GM23338 (cell line): ENCODE measurements around the gene CCDC40.
A peak's percentile ranks its signal among the peaks of the same experiment; 100 is the strongest.

Source experiments
- CREB1 ChIP-seq: fragments of 250-450 bp; sonication (Bioruptor Pico); IDR thresholded peaks from 2 replicates; pipeline ENCODE4 v1.5.0; 2020; ENCODE audit warnings: low read depth, mild to moderate bottlenecking, moderate library complexity
- EZH2 ChIP-seq: fragments of 200-600 bp; sonication (generic); IDR thresholded peaks from one replicate; pipeline ENCODE4 v1.8.0; 2017; ENCODE audit warnings: antibody characterized with exemption, mild to moderate bottlenecking, low read depth; ENCODE audit not compliant: unreplicated experiment
- EZH2phosphoT487 ChIP-seq: fragments of 200-600 bp; sonication (generic); IDR thresholded peaks from one replicate; pipeline ENCODE4 v1.8.1; 2018; ENCODE audit warnings: antibody characterized with exemption; ENCODE audit not compliant: unreplicated experiment
- JUNB ChIP-seq: IDR thresholded peaks from one replicate; pipeline ENCODE4 v1.6.1; 2016; ENCODE audit warnings: antibody characterized with exemption; ENCODE audit not compliant: unreplicated experiment
- NANOG ChIP-seq: IDR thresholded peaks from 2 replicates; pipeline ENCODE4 v1.6.1; 2016; ENCODE audit warnings: antibody characterized with exemption, borderline replicate concordance
- POLR2AphosphoS5 ChIP-seq: IDR thresholded peaks from 2 replicates; pipeline ENCODE4 v1.6.1; 2016; ENCODE audit warnings: antibody characterized with exemption, low read depth
- STAT1 ChIP-seq: IDR thresholded peaks from one replicate; pipeline ENCODE4 v1.6.1; 2016; ENCODE audit warnings: antibody characterized with exemption; ENCODE audit not compliant: unreplicated experiment
- ZNF331 ChIP-seq: fragments of 250-450 bp; sonication (Bioruptor Pico); IDR thresholded peaks from 2 replicates; pipeline ENCODE4 v1.5.0; 2020; ENCODE audit warnings: low read depth, mild to moderate bottlenecking, moderate library complexity
- TF ChIP-seq, protein P1 (sequence below), 2 experiments: fragments of 200-600 bp in 1 of 2; sonication (generic) in 1 of 2; conservative IDR thresholded peaks; 2 replicates each; pipeline versions ENCODE4 v1.5.1 to v1.6.1; 2016 to 2017; ENCODE audit warnings: antibody characterized with exemption in 2 of 2, low read depth in 2 of 2, mild to moderate bottlenecking in 2 of 2, moderate library complexity in 1 of 2
- TF ChIP-seq, protein P2 (sequence below): IDR thresholded peaks from 2 replicates; pipeline ENCODE4 v1.6.1; 2016; ENCODE audit warnings: antibody characterized with exemption
- TF ChIP-seq, protein P3 (sequence below): IDR thresholded peaks from one replicate; pipeline ENCODE4 v1.6.1; 2018; ENCODE audit warnings: antibody characterized with exemption; ENCODE audit not compliant: unreplicated experiment
- TF ChIP-seq, protein P4 (sequence below): fragments of 250-450 bp; sonication (Bioruptor Pico); IDR thresholded peaks from 2 replicates; pipeline ENCODE4 v1.5.0; 2020; ENCODE audit warnings: mild to moderate bottlenecking, moderate library complexity

DNA sequence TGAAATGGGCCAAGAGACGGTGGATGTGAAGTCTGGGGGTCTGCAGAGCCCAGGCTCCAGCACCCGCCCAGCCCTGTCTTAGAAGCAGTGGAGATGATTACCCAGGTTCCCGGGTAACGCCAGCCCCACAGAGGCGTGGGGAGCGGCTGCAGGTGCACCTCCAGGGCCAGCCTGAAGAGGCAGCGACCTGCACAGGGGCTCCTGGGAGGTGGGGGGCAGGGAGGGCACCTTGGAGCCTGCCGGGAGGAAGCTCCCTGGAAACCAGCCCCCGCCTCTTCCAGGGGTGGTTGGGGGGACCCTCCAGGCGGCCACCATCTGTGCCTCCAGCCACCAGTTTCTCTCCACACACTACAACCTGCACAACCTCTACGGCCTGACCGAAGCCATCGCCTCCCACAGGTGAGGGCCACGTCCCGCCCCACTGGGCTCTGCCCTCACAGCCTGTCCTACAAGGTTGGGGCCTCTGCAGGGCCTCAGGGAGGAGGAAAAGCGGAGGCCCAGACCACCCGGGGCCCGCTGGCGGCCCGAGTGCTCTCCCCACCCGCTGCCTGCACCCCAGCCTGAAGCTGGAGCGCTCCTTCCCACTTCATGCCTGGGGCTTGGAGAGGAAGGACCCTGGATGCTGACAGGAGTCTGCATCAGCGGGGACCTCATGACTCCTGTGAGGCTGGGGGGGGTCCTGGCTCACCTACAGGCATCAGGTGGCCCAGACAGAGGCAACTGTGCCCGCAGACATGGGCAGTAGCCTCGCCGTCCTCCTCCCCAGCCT, 75.4 kb downstream of the CCDC40 start:
- no peak for TF ChIP-seq POLR2AphosphoS5
- TF ChIP-seq, protein P1, sequence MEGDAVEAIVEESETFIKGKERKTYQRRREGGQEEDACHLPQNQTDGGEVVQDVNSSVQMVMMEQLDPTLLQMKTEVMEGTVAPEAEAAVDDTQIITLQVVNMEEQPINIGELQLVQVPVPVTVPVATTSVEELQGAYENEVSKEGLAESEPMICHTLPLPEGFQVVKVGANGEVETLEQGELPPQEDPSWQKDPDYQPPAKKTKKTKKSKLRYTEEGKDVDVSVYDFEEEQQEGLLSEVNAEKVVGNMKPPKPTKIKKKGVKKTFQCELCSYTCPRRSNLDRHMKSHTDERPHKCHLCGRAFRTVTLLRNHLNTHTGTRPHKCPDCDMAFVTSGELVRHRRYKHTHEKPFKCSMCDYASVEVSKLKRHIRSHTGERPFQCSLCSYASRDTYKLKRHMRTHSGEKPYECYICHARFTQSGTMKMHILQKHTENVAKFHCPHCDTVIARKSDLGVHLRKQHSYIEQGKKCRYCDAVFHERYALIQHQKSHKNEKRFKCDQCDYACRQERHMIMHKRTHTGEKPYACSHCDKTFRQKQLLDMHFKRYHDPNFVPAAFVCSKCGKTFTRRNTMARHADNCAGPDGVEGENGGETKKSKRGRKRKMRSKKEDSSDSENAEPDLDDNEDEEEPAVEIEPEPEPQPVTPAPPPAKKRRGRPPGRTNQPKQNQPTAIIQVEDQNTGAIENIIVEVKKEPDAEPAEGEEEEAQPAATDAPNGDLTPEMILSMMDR (conservative IDR thresholded peaks at IDR 0.05; ENCODE audit: low read depth in 2 of 2), result peak in 1 of 2 experiments; percentile 20; a peak in 2 of 4 replicates
- TF ChIP-seq EZH2, result no peak
- no peak for TF ChIP-seq JUNB
- no peak for TF ChIP-seq EZH2phosphoT487
- no peak for TF ChIP-seq STAT1
- TF ChIP-seq CREB1 (CRISPR knock-in tag), result no peak
- TF ChIP-seq, protein P2, sequence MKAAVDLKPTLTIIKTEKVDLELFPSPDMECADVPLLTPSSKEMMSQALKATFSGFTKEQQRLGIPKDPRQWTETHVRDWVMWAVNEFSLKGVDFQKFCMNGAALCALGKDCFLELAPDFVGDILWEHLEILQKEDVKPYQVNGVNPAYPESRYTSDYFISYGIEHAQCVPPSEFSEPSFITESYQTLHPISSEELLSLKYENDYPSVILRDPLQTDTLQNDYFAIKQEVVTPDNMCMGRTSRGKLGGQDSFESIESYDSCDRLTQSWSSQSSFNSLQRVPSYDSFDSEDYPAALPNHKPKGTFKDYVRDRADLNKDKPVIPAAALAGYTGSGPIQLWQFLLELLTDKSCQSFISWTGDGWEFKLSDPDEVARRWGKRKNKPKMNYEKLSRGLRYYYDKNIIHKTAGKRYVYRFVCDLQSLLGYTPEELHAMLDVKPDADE, result no peak
- TF ChIP-seq, protein P3, sequence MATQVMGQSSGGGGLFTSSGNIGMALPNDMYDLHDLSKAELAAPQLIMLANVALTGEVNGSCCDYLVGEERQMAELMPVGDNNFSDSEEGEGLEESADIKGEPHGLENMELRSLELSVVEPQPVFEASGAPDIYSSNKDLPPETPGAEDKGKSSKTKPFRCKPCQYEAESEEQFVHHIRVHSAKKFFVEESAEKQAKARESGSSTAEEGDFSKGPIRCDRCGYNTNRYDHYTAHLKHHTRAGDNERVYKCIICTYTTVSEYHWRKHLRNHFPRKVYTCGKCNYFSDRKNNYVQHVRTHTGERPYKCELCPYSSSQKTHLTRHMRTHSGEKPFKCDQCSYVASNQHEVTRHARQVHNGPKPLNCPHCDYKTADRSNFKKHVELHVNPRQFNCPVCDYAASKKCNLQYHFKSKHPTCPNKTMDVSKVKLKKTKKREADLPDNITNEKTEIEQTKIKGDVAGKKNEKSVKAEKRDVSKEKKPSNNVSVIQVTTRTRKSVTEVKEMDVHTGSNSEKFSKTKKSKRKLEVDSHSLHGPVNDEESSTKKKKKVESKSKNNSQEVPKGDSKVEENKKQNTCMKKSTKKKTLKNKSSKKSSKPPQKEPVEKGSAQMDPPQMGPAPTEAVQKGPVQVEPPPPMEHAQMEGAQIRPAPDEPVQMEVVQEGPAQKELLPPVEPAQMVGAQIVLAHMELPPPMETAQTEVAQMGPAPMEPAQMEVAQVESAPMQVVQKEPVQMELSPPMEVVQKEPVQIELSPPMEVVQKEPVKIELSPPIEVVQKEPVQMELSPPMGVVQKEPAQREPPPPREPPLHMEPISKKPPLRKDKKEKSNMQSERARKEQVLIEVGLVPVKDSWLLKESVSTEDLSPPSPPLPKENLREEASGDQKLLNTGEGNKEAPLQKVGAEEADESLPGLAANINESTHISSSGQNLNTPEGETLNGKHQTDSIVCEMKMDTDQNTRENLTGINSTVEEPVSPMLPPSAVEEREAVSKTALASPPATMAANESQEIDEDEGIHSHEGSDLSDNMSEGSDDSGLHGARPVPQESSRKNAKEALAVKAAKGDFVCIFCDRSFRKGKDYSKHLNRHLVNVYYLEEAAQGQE, result no peak
- TF ChIP-seq ZNF331 (CRISPR knock-in tag), result no peak
- TF ChIP-seq, protein P4, sequence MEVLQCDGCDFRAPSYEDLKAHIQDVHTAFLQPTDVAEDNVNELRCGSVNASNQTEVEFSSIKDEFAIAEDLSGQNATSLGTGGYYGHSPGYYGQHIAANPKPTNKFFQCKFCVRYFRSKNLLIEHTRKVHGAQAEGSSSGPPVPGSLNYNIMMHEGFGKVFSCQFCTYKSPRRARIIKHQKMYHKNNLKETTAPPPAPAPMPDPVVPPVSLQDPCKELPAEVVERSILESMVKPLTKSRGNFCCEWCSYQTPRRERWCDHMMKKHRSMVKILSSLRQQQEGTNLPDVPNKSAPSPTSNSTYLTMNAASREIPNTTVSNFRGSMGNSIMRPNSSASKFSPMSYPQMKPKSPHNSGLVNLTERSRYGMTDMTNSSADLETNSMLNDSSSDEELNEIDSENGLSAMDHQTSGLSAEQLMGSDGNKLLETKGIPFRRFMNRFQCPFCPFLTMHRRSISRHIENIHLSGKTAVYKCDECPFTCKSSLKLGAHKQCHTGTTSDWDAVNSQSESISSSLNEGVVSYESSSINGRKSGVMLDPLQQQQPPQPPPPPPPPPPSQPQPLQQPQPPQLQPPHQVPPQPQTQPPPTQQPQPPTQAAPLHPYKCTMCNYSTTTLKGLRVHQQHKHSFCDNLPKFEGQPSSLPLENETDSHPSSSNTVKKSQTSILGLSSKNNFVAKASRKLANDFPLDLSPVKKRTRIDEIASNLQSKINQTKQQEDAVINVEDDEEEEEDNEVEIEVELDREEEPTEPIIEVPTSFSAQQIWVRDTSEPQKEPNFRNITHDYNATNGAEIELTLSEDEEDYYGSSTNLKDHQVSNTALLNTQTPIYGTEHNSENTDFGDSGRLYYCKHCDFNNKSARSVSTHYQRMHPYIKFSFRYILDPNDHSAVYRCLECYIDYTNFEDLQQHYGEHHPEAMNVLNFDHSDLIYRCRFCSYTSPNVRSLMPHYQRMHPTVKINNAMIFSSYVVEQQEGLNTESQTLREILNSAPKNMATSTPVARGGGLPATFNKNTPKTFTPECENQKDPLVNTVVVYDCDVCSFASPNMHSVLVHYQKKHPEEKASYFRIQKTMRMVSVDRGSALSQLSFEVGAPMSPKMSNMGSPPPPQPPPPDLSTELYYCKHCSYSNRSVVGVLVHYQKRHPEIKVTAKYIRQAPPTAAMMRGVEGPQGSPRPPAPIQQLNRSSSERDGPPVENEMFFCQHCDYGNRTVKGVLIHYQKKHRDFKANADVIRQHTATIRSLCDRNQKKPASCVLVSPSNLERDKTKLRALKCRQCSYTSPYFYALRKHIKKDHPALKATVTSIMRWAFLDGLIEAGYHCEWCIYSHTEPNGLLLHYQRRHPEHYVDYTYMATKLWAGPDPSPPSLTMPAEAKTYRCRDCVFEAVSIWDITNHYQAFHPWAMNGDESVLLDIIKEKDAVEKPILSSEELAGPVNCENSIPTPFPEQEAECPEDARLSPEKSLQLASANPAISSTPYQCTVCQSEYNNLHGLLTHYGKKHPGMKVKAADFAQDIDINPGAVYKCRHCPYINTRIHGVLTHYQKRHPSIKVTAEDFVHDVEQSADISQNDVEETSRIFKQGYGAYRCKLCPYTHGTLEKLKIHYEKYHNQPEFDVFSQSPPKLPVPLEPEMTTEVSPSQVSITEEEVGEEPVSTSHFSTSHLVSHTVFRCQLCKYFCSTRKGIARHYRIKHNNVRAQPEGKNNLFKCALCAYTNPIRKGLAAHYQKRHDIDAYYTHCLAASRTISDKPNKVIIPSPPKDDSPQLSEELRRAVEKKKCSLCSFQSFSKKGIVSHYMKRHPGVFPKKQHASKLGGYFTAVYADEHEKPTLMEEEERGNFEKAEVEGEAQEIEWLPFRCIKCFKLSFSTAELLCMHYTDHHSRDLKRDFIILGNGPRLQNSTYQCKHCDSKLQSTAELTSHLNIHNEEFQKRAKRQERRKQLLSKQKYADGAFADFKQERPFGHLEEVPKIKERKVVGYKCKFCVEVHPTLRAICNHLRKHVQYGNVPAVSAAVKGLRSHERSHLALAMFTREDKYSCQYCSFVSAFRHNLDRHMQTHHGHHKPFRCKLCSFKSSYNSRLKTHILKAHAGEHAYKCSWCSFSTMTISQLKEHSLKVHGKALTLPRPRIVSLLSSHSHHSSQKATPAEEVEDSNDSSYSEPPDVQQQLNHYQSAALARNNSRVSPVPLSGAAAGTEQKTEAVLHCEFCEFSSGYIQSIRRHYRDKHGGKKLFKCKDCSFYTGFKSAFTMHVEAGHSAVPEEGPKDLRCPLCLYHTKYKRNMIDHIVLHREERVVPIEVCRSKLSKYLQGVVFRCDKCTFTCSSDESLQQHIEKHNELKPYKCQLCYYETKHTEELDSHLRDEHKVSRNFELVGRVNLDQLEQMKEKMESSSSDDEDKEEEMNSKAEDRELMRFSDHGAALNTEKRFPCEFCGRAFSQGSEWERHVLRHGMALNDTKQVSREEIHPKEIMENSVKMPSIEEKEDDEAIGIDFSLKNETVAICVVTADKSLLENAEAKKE (CRISPR knock-in tag), result no peak
- no peak for TF ChIP-seq NANOG
